SK-N-SH (cell line): ENCODE results near the gene CDH23.

Source experiments
- EZH2phosphoT487 ChIP-seq: fragments of 200-600 bp; sonication (generic); IDR thresholded peaks from 2 replicates; pipeline ENCODE4 v1.6.1; 2017; ENCODE audit warnings: low read depth, mixed run types, mild to moderate bottlenecking, antibody characterized with exemption, moderate library complexity, borderline replicate concordance
- GABPA ChIP-seq: IDR thresholded peaks from 2 replicates; pipeline ENCODE4 v1.4.0; 2012; ENCODE audit warnings: low read depth, mild to moderate bottlenecking
- GATA2 ChIP-seq: sonication (generic); formaldehyde crosslinking; IDR thresholded peaks from 2 replicates; pipeline ENCODE4 v1.5.0; 2020; ENCODE audit warnings: mild to moderate bottlenecking, missing genetic modification reagents
- JUND ChIP-seq: IDR thresholded peaks from 2 replicates; pipeline ENCODE4 v1.4.0; 2012
- MXI1 ChIP-seq: IDR thresholded peaks from 2 replicates; pipeline ENCODE4 v1.6.1; 2012; ENCODE audit warnings: mild to moderate bottlenecking, low read depth, low read length, improper control_type of control experiment
- POLR2AphosphoS5 ChIP-seq: IDR thresholded peaks from 2 replicates; pipeline ENCODE4 v1.6.1; 2012; ENCODE audit warnings: low read depth, low read length
- RAD21 ChIP-seq: IDR thresholded peaks from 2 replicates; pipeline ENCODE4 v1.6.1; 2012; ENCODE audit warnings: mild to moderate bottlenecking, low read length
- SMC3 ChIP-seq: IDR thresholded peaks from 2 replicates; pipeline ENCODE4 v1.6.1; 2012; ENCODE audit warnings: low read depth, low read length, improper control_type of control experiment
- TAF1 ChIP-seq: IDR thresholded peaks from 2 replicates; pipeline ENCODE4 v1.6.1; 2012; ENCODE audit warnings: low read depth, mild to moderate bottlenecking, low read length, moderate library complexity, borderline replicate concordance
- TF ChIP-seq, protein P1 (sequence below): fragments of 200-600 bp; sonication (generic); IDR thresholded peaks from 2 replicates; pipeline ENCODE4 v1.6.1; 2017; ENCODE audit warnings: antibody characterized with exemption, mild to moderate bottlenecking, moderate library complexity
- TF ChIP-seq, protein P2 (sequence below): IDR thresholded peaks from 2 replicates; pipeline ENCODE4 v1.4.0; 2012; ENCODE audit warnings: low read depth
- TF ChIP-seq, protein P3 (sequence below): fragments of 150-350 bp; IDR thresholded peaks from 2 replicates; pipeline ENCODE4 v1.6.1; 2017; ENCODE audit warnings: antibody characterized with exemption, low read length, low read depth, borderline replicate concordance

DNA sequence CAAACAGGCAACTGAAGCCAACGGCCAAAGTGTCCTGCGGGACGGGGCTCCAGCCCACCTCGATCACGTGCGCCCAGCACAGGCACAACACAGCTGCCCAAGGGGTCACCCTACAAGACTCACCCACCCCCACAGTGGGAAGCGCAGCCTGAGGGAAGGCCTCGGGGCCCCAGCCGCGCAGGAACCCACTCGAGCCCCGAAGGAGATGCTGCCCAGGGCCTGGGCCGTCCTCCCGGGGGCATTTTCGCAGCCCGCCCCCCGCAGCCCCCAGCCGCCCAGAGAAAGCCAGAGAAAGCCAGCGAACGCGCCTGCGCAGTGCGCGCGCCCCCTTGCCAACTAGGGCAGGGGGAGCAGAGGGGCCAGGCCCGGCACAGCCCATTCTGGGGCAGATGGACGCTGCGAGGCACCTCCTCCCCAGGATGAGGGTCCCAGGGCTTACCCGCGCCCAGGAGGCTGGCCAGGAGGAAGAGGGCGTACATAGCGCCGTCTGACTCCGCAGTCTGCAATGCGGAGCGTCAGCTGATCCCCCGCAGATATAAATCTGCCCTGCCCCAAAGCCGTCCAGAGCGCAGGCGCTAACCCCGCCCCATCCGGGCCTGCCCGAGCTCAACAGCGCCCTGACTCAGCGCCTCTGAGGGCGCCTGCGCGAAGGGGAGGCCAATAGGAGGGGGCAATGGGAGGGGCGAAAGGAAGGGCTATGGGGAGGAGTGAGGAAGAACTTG, 454.2 kb downstream of the CDH23 start, which contains the start of gene PSAP:
- TF ChIP-seq, protein P1, sequence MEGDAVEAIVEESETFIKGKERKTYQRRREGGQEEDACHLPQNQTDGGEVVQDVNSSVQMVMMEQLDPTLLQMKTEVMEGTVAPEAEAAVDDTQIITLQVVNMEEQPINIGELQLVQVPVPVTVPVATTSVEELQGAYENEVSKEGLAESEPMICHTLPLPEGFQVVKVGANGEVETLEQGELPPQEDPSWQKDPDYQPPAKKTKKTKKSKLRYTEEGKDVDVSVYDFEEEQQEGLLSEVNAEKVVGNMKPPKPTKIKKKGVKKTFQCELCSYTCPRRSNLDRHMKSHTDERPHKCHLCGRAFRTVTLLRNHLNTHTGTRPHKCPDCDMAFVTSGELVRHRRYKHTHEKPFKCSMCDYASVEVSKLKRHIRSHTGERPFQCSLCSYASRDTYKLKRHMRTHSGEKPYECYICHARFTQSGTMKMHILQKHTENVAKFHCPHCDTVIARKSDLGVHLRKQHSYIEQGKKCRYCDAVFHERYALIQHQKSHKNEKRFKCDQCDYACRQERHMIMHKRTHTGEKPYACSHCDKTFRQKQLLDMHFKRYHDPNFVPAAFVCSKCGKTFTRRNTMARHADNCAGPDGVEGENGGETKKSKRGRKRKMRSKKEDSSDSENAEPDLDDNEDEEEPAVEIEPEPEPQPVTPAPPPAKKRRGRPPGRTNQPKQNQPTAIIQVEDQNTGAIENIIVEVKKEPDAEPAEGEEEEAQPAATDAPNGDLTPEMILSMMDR = no peak
- TF ChIP-seq, protein P2, sequence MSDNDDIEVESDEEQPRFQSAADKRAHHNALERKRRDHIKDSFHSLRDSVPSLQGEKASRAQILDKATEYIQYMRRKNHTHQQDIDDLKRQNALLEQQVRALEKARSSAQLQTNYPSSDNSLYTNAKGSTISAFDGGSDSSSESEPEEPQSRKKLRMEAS = peak; percentile 41; the same call in 1 of the 2 replicates
- TF ChIP-seq, protein P3, sequence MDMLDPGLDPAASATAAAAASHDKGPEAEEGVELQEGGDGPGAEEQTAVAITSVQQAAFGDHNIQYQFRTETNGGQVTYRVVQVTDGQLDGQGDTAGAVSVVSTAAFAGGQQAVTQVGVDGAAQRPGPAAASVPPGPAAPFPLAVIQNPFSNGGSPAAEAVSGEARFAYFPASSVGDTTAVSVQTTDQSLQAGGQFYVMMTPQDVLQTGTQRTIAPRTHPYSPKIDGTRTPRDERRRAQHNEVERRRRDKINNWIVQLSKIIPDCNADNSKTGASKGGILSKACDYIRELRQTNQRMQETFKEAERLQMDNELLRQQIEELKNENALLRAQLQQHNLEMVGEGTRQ = peak; percentile 55; the same call in 1 of the 2 replicates
- TF ChIP-seq POLR2AphosphoS5 (peak; percentile 98), MXI1 (peak; percentile 95), SMC3 (no peak; the same call in 1 of the 2 replicates), GATA2 (CRISPR knock-in tag) (peak; percentile 92), JUND (peak; percentile 75), GABPA (0 out of 2 replicates have a peak, but pooled peaks have one; percentile 24), RAD21 (no peak), EZH2phosphoT487 (no peak), TAF1 (peak; percentile 65; the same call in 1 of the 2 replicates)
